ENCODE measurements around the gene POMGNT2. TPM values are rescaled to one million over a fixed set of nuclear protein-coding genes. Genes with fewer than 3 reads are reported as not detected.

POMGNT2 gene
- total RNA-seq = 10 to 100 TPM; 11.5 to 13.7 TPM

GRCh38 chr3:43105596-43106292 lies at the start of gene POMGNT2:
Gene POMGNT2 (minus strand): TSS chr3:43106079. CDS start chr3:43081431, 24,648 bp downstream.
- intact Hi-C loops (cut with DNase I) = no loop called here
- ATAC-seq (peak; percentile 98), DNase-seq (peak; percentile 92 to 95 (median 94))
- Histone ChIP-seq H3K4me1 (peaks cover 27% of the 10 kb centered on the region), H3K4me3 (peak within 1 kb of the TSS; percentile 70 to 87), H3K9me3 (no peaks in the 10 kb centered on the region), H3K27me3 (no peaks in the 10 kb centered on the region), H3K27ac (peak within 1 kb of the TSS; percentile 25 to 78 (median 68)), H3K36me3 (replicated peaks in 1 of 2; ENCODE audit: insufficient read depth in 1 of 2, low read depth in 2 of 2) (no peaks in the 10 kb centered on the region)
- TF ChIP-seq CTCF (IDR thresholded peaks at IDR 0.05) = peak in 2 of 7 experiments; percentile 19 to 24
- peak; percentile 52 to 55 (median 55) for TF ChIP-seq POLR2A (IDR thresholded peaks at IDR 0.05)
- 0 to 1% methylated on average over 14 to 71 of the region's 71 CpGs for WGBS, 2 donors

GRCh38 chr3:43154980-43155379 lies 49.1 kb upstream of the POMGNT2 start:
- Histone ChIP-seq H3K36me3 (replicated peaks in 1 of 2; ENCODE audit: insufficient read depth in 1 of 2, low read depth in 2 of 2) (no peaks in the 10 kb centered on the region), H3K27ac (no peak overlapping the region), H3K27me3 (no peaks in the 10 kb centered on the region), H3K4me3 (no peak overlapping the region), H3K4me1 (no peaks in the 10 kb centered on the region), H3K9me3 (no peaks in the 10 kb centered on the region)
- TF ChIP-seq CTCF (IDR thresholded peaks at IDR 0.05) (no peak), POLR2A (IDR thresholded peaks at IDR 0.05) (no peak)
- ATAC-seq (no peak), DNase-seq (no peak)
- intact Hi-C loops (cut with DNase I) = loop anchor here (5.0 kb wide), 1 partner anchor 193 kb away; no protein-coding TSS in a partner anchor
- WGBS, 2 donors = 76 to 79% methylated on average over 5 of the region's 5 CpGs

DNA sequence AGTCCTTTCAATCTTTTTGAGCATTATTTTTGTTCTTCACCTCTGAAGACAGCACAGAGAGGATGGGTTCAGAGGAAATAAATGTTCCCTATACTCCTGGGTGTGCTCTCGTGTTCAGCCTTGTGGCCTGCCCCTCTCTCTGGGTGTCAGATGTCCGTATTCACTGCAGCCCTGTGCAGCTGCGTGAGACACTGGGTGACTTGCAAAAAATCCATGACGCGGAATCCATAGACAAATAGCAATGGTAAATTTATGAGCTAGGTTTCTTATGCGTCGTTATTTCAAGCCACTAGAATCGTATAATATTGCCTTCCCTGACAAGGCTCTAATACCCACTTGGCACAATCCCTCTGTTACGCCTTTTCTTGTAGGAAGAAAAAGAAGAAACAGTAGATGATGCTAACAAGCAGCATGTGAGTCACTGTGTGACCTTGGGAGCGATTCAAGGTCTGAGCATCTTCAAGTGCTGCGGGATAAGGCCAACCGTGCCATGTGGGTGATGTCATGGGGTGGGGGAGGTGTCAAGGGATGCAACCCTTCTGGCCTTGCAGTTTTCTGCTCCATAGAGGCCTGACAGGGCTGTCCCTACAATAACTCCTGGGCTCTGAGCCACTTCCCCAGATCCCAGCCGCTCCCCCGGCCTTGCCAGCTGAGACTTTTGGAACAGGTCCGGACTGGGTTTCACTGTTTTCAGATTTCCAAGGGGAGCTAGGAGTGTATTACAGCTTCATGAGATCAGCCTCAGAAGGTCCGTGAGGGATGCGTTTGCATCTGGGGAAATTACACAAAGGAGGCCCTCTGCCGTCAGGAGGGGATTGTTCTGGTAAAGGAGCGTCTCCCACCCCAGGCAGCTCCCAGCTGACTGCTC lies 47.6 kb upstream of the POMGNT2 start:
- H3K27ac ChIP-seq = no peak overlapping the region
- TF ChIP-seq CTCF (IDR thresholded peaks at IDR 0.05) (no peak), POLR2A (IDR thresholded peaks at IDR 0.05) (no peak)
- intact Hi-C loops (cut with DNase I) = loop anchor here (5.0 kb wide), 1 partner anchor 191 kb away; no protein-coding TSS in a partner anchor
- no peaks in the 10 kb centered on the region for H3K27me3 ChIP-seq
- ATAC-seq (peak; percentile 57), DNase-seq (peak; percentile 30 to 54 (median 36))
- WGBS, 2 donors = 67 to 74% methylated on average over 18 to 19 of the region's 19 CpGs
- no peaks in the 10 kb centered on the region for H3K36me3 ChIP-seq (replicated peaks in 1 of 2; ENCODE audit: insufficient read depth in 1 of 2, low read depth in 2 of 2)
- H3K4me3 ChIP-seq = no peak overlapping the region
- no peaks in the 10 kb centered on the region for H3K4me1 ChIP-seq
- no peaks in the 10 kb centered on the region for H3K9me3 ChIP-seq

GRCh38 chr3:43152649-43153048 lies 46.8 kb upstream of the POMGNT2 start:
- WGBS, 2 donors = 41 to 54% methylated on average over 5 of the region's 5 CpGs
- H3K27ac ChIP-seq = no peak overlapping the region

More at GRCh38 chr3:43152649-43153048, 46.8 kb upstream of the POMGNT2 start:
- H3K4me3 ChIP-seq = no peak overlapping the region
- DNase-seq (no peak), ATAC-seq (no peak)
- H3K36me3 ChIP-seq (replicated peaks in 1 of 2; ENCODE audit: insufficient read depth in 1 of 2, low read depth in 2 of 2) = no peaks in the 10 kb centered on the region
- no peaks in the 10 kb centered on the region for H3K4me1 ChIP-seq
- no peaks in the 10 kb centered on the region for H3K27me3 ChIP-seq
- intact Hi-C loops (cut with DNase I) = loop anchor here (5.0 kb wide), 1 partner anchor 190 kb away; no protein-coding TSS in a partner anchor
- H3K9me3 ChIP-seq = no peaks in the 10 kb centered on the region
- no peak for TF ChIP-seq CTCF (IDR thresholded peaks at IDR 0.05)
- TF ChIP-seq POLR2A (IDR thresholded peaks at IDR 0.05) = no peak

Data from body of pancreas (tissue), 4 donors.